GM18511 (cell line): ENCODE measurements around the gene POLE3.
"Not testable (repeated sequence)": the region's sequence is repeated elsewhere in the genome, so short reads cannot be mapped to it uniquely, and the experiment has no call there.

Experiments used
- ATAC-seq: cut with Tn5 transposase; IDR thresholded peaks from one replicate; pipeline ENCODE4 v1.9.1; 2021; ENCODE audit warnings: mild to moderate bottlenecking, moderate library complexity; ENCODE audit not compliant: unreplicated experiment

The POLE3 gene

GRCh38 chr9:113406353-113406752 is 4.1 kb downstream of the POLE3 start:
- ATAC-seq: not testable (repeated sequence)

GRCh38 chr9:113403646-113404045 is 6.8 kb downstream of the POLE3 start:
- no peak for ATAC-seq

GRCh38 chr9:113401027-113401792 is 9.3 kb downstream of the POLE3 start, which contains the start of gene ALAD:
Gene ALAD (minus strand): TSS chr9:113401284. CDS start chr9:113393559, 7,725 bp downstream.
- ATAC-seq: peak; percentile 99

GRCh38 chr9:113399646-113400200 is 10.8 kb downstream of the POLE3 start:
- ATAC-seq: no peak

GRCh38 chr9:113398796-113399195 is 11.7 kb downstream of the POLE3 start:
- no peak for ATAC-seq

- ATAC-seq: no peak
Observed at GRCh38 chr9:113397203-113397631, 13.3 kb downstream of the POLE3 start.

GRCh38 chr9:113395000-113395861 is 15.2 kb downstream of the POLE3 start:
- no peak for ATAC-seq

GRCh38 chr9:113393281-113393680 is 17.2 kb downstream of the POLE3 start:
- ATAC-seq: no peak

- ATAC-seq: no peak
Observed at GRCh38 chr9:113391917-113392316, 18.6 kb downstream of the POLE3 start.

- ATAC-seq: no peak
Observed at GRCh38 chr9:113390192-113390960, 20.1 kb downstream of the POLE3 start.

GRCh38 chr9:113389451-113389850 is 21.0 kb downstream of the POLE3 start:
- no peak for ATAC-seq

- no peak for ATAC-seq
Observed at GRCh38 chr9:113388833-113389232, 21.6 kb downstream of the POLE3 start.

GRCh38 chr9:113387560-113388230 is 22.8 kb downstream of the POLE3 start:
- no peak for ATAC-seq

- ATAC-seq: no peak
Observed at GRCh38 chr9:113386571-113387393, 23.7 kb downstream of the POLE3 start.

GRCh38 chr9:113381909-113382411 is 28.5 kb downstream of the POLE3 start:
- ATAC-seq: no peak

- not testable (repeated sequence) for ATAC-seq
Observed at GRCh38 chr9:113381441-113381840, 29.0 kb downstream of the POLE3 start.

GRCh38 chr9:113380869-113381378 is 29.6 kb downstream of the POLE3 start:
- ATAC-seq: peak; percentile 57

GRCh38 chr9:113379829-113380210 is 30.7 kb downstream of the POLE3 start:
- ATAC-seq: not testable (repeated sequence)
